Astrocyte of the hippocampus (primary cell): ENCODE results near the gene CCNYL1.
"Not testable (repeated sequence)": the region's sequence is repeated elsewhere in the genome, so short reads cannot be mapped to it uniquely, and the experiment has no call there.

Source experiments
- DNase-seq: peaks from one replicate; pipeline ENCODE4 v3.0.0; 2011; ENCODE audit warnings: low read depth, low spot score

Gene CCNYL1

GRCh38 chr2:207697411-207697810 lies 14.0 kb upstream of the CCNYL1 start:
- no peak for DNase-seq

- no peak for DNase-seq
Observed at GRCh38 chr2:207698301-207698700, 13.1 kb upstream of the CCNYL1 start.

- no peak for DNase-seq
Observed at GRCh38 chr2:207704078-207704477, 7.4 kb upstream of the CCNYL1 start.

GRCh38 chr2:207704671-207705070 lies 6.8 kb upstream of the CCNYL1 start:
- DNase-seq, result no peak

GRCh38 chr2:207706936-207707860 lies 4.2 kb upstream of the CCNYL1 start:
- DNase-seq, result no peak

- peak; percentile 73 for DNase-seq
Observed at GRCh38 chr2:207711750-207712530, 500 bp downstream of the CCNYL1 start.

GRCh38 chr2:207716056-207716455 lies 4.6 kb downstream of the CCNYL1 start:
- no peak for DNase-seq

GRCh38 chr2:207718521-207718920 lies 7.1 kb downstream of the CCNYL1 start:
- peak; percentile 53 for DNase-seq

GRCh38 chr2:207719008-207719407 lies 7.6 kb downstream of the CCNYL1 start:
- DNase-seq, result no peak

GRCh38 chr2:207719655-207720054 lies 8.2 kb downstream of the CCNYL1 start:
- DNase-seq, result not testable (repeated sequence)

GRCh38 chr2:207720517-207721187 lies 9.2 kb downstream of the CCNYL1 start:
- DNase-seq, result no peak

GRCh38 chr2:207722773-207723424 lies 11.5 kb downstream of the CCNYL1 start:
- DNase-seq, result no peak

GRCh38 chr2:207723425-207723787 lies 12.0 kb downstream of the CCNYL1 start:
- not testable (repeated sequence) for DNase-seq

- DNase-seq, result no peak
Observed at GRCh38 chr2:207724113-207724512, 12.7 kb downstream of the CCNYL1 start.

GRCh38 chr2:207725873-207726578 lies 14.6 kb downstream of the CCNYL1 start:
- DNase-seq, result no peak

- no peak for DNase-seq
Observed at GRCh38 chr2:207727261-207727660, 15.8 kb downstream of the CCNYL1 start.

- no peak for DNase-seq
Observed at GRCh38 chr2:207729465-207729998, 18.1 kb downstream of the CCNYL1 start.

- DNase-seq, result no peak
Observed at GRCh38 chr2:207731138-207731537, 19.7 kb downstream of the CCNYL1 start.

GRCh38 chr2:207733597-207734240 lies 22.3 kb downstream of the CCNYL1 start:
- DNase-seq, result no peak

- DNase-seq, result peak; percentile 58
Observed at GRCh38 chr2:207734264-207734635, 22.8 kb downstream of the CCNYL1 start.
